ENCODE results near the gene DOHH.
A peak's percentile ranks its signal among the peaks of the same experiment; 100 is the strongest.

DOHH gene

GRCh38 chr19:3504735-3505134 lies 4.3 kb upstream of the DOHH start:
- DNase-seq (ENCODE audit: low read depth) = peak; percentile 21
- no peak for TF ChIP-seq MYC (IDR thresholded peaks at IDR 0.05; ENCODE audit: low read depth, low read length)
- TF ChIP-seq MAX (IDR thresholded peaks at IDR 0.05; ENCODE audit: low read depth, low read length) = no peak
- TF ChIP-seq CTCF (IDR thresholded peaks at IDR 0.05; ENCODE audit: low read depth, low read length) = no peak
- no peak for TF ChIP-seq POLR2A (IDR thresholded peaks at IDR 0.05; ENCODE audit: extremely low read depth, insufficient read length)
- no peak overlapping the region for H3K4me3 ChIP-seq (ENCODE audit: low read depth, low read length)

GRCh38 chr19:3503036-3503572 lies 2.6 kb upstream of the DOHH start:
- H3K4me3 ChIP-seq (ENCODE audit: low read depth, low read length) = no peak overlapping the region
- no peak for TF ChIP-seq MYC (IDR thresholded peaks at IDR 0.05; ENCODE audit: low read depth, low read length)
- no peak for TF ChIP-seq POLR2A (IDR thresholded peaks at IDR 0.05; ENCODE audit: extremely low read depth, insufficient read length)
- TF ChIP-seq CTCF (IDR thresholded peaks at IDR 0.05; ENCODE audit: low read depth, low read length) = no peak
- no peak for TF ChIP-seq MAX (IDR thresholded peaks at IDR 0.05; ENCODE audit: low read depth, low read length)
- no peak for DNase-seq (ENCODE audit: low read depth)

- H3K4me3 ChIP-seq (ENCODE audit: low read depth, low read length) = no peak overlapping the region
- no peak for TF ChIP-seq MYC (IDR thresholded peaks at IDR 0.05; ENCODE audit: low read depth, low read length)
- TF ChIP-seq POLR2A (IDR thresholded peaks at IDR 0.05; ENCODE audit: extremely low read depth, insufficient read length) = no peak
- TF ChIP-seq MAX (IDR thresholded peaks at IDR 0.05; ENCODE audit: low read depth, low read length) = no peak
- TF ChIP-seq CTCF (IDR thresholded peaks at IDR 0.05; ENCODE audit: low read depth, low read length) = no peak
- DNase-seq (ENCODE audit: low read depth) = no peak
Observed at GRCh38 chr19:3501780-3502179, 1.3 kb upstream of the DOHH start.

- DNase-seq (ENCODE audit: low read depth) = no peak
- H3K4me3 ChIP-seq (ENCODE audit: low read depth, low read length) = peak overlapping the region; percentile 92
- TF ChIP-seq MYC (IDR thresholded peaks at IDR 0.05; ENCODE audit: low read depth, low read length) (no peak), CTCF (IDR thresholded peaks at IDR 0.05; ENCODE audit: low read depth, low read length) (no peak), MAX (IDR thresholded peaks at IDR 0.05; ENCODE audit: low read depth, low read length) (no peak), POLR2A (IDR thresholded peaks at IDR 0.05; ENCODE audit: extremely low read depth, insufficient read length) (no peak)
Observed at GRCh38 chr19:3499738-3500428, 591 bp downstream of the DOHH start.

- no peak overlapping the region for H3K4me3 ChIP-seq (ENCODE audit: low read depth, low read length)
- no peak for TF ChIP-seq CTCF (IDR thresholded peaks at IDR 0.05; ENCODE audit: low read depth, low read length)
- no peak for TF ChIP-seq MYC (IDR thresholded peaks at IDR 0.05; ENCODE audit: low read depth, low read length)
- TF ChIP-seq POLR2A (IDR thresholded peaks at IDR 0.05; ENCODE audit: extremely low read depth, insufficient read length) = no peak
- TF ChIP-seq MAX (IDR thresholded peaks at IDR 0.05; ENCODE audit: low read depth, low read length) = no peak
- no peak for DNase-seq (ENCODE audit: low read depth)
Observed at GRCh38 chr19:3497757-3498520, 2.5 kb downstream of the DOHH start.
